ENCODE measurements around the gene HMX3.

HMX3 gene

GRCh38 chr10:123133541-123134342 lies 2.0 kb upstream of the HMX3 start:
- no peak for DNase-seq (ENCODE audit: insufficient read length, low spot score)
- FAIRE-seq = no peak

- no peak for DNase-seq (ENCODE audit: insufficient read length, low spot score)
- FAIRE-seq = no peak
These were observed 1.3 kb upstream of the HMX3 start for GRCh38 chr10:123134343-123134914.

GRCh38 chr10:123134915-123135414 lies 805 bp upstream of the HMX3 start:
- no peak for FAIRE-seq
- no peak for DNase-seq (ENCODE audit: insufficient read length, low spot score)

GRCh38 chr10:123136221-123136805 lies 543 bp downstream of the HMX3 start:
- DNase-seq (ENCODE audit: insufficient read length, low spot score) (no peak), FAIRE-seq (no peak)

GRCh38 chr10:123136806-123137642 lies 1.3 kb downstream of the HMX3 start:
- DNase-seq (ENCODE audit: insufficient read length, low spot score) = no peak
- no peak for FAIRE-seq

GRCh38 chr10:123139165-123139520 lies 3.4 kb downstream of the HMX3 start:
- DNase-seq (ENCODE audit: insufficient read length, low spot score) = no peak
- no peak for FAIRE-seq

GRCh38 chr10:123139521-123140163 lies 3.9 kb downstream of the HMX3 start:
- FAIRE-seq = no peak
- DNase-seq (ENCODE audit: insufficient read length, low spot score) = no peak

- FAIRE-seq (no peak), DNase-seq (ENCODE audit: insufficient read length, low spot score) (no peak)
These were observed 4.6 kb downstream of the HMX3 start for GRCh38 chr10:123140164-123140982.

- FAIRE-seq = no peak
- no peak for DNase-seq (ENCODE audit: insufficient read length, low spot score)
These were observed 5.2 kb downstream of the HMX3 start for GRCh38 chr10:123140983-123141390.

GRCh38 chr10:123141791-123142700 lies 6.3 kb downstream of the HMX3 start:
- FAIRE-seq = no peak

GRCh38 chr10:123142701-123143161 lies 7.0 kb downstream of the HMX3 start:
- FAIRE-seq (no peak), DNase-seq (ENCODE audit: insufficient read length, low spot score) (no peak)

More at GRCh38 chr10:123141791-123142700, 6.3 kb downstream of the HMX3 start:
- DNase-seq (ENCODE audit: insufficient read length, low spot score) = no peak

GRCh38 chr10:123143162-123143824 lies 7.5 kb downstream of the HMX3 start:
- DNase-seq (ENCODE audit: insufficient read length, low spot score) (no peak), FAIRE-seq (no peak)

- no peak for FAIRE-seq
- no peak for DNase-seq (ENCODE audit: insufficient read length, low spot score)
These were observed 8.0 kb downstream of the HMX3 start for GRCh38 chr10:123143825-123144168.

GRCh38 chr10:123144697-123145541 lies 9.1 kb downstream of the HMX3 start:
- FAIRE-seq (no peak), DNase-seq (ENCODE audit: insufficient read length, low spot score) (no peak)

- no peak for FAIRE-seq
- no peak for DNase-seq (ENCODE audit: insufficient read length, low spot score)
These were observed 9.8 kb downstream of the HMX3 start for GRCh38 chr10:123145542-123146012.

GRCh38 chr10:123146013-123146893 lies 10.5 kb downstream of the HMX3 start:
- no peak for DNase-seq (ENCODE audit: insufficient read length, low spot score)
- FAIRE-seq = no peak
